Endometrium (tissue), 2 donors: ENCODE data around the gene MRPS11.
"Not testable (repeated sequence)": the region's sequence is repeated elsewhere in the genome, so short reads cannot be mapped to it uniquely, and the experiment has no call there.

Experiments
- FAIRE-seq: peaks from 2 replicates; lab custom pipeline; 2012; peaks lifted over from hg19 to GRCh38; lab: Jason Lieb, UNC
- donor health status: control.
- donor health status: control.

Gene MRPS11

GRCh38 chr15:88490036-88490435 lies 22.5 kb downstream of the MRPS11 start:
- no peak for FAIRE-seq

GRCh38 chr15:88491158-88491557 lies 23.6 kb downstream of the MRPS11 start:
- FAIRE-seq = no peak

- no peak for FAIRE-seq
These were observed 26.3 kb downstream of the MRPS11 start for GRCh38 chr15:88493844-88494243.

- FAIRE-seq = no peak
These were observed 29.7 kb downstream of the MRPS11 start for GRCh38 chr15:88497109-88497765.

DNA sequence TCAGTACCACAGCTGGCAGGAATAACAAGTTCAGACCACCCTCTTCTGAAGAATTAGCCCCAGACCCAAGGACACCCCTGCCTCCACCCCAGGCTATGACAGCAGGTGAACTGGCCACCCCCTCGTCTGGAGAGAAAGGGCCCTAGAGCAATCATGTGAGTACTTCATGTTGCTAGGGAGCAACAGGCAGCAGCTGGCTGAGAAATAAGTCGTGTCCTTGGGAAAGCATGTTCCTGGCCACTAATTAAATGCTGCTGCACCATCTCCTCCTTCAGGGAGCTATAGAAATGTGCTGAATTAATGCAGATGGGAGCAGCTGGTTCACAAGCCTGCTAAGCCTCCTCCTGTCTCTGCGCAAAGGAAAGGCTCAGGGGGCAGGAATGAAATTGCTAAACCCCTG lies 31.5 kb downstream of the MRPS11 start:
- FAIRE-seq = no peak

DNA sequence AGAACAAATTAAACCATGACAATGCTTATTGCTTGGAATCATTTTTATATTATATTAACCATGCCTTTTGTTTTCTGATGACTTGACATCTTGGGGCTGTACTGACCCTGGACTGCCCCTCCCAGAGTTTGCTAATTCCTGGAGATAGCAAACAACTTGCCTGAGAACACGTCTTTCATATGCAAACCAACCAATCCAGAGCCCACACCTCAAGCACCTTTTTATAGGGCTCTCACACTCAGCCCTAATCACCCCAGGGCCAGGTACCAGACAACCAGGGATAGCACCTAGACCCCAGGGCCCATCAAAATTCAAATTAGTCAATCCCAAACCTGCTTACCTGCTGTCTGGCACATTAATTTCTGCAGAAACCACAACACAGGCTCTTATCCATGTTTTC lies 36.9 kb downstream of the MRPS11 start:
- FAIRE-seq = no peak

- no peak for FAIRE-seq
These were observed 38.2 kb downstream of the MRPS11 start for GRCh38 chr15:88505721-88506120.

DNA sequence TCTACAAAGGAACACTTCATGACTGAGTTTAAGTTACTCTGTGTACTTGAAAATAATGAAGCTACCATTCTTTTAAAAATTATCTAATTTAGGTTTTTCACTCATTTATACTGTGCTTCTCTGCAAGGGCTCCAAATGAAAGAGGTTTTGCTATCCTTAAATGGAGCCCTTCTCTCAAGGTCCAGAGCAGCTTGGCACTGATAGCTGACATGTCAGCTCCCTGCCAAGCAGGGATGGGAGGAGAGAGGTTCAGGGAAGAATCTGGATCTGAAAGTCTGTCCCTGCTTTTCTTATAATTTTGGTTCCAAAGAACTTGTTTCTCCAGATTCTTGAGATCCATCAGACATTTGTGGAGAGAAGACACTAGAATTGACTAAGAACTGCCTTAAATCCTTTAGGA lies 39.1 kb downstream of the MRPS11 start:
- no peak for FAIRE-seq

DNA sequence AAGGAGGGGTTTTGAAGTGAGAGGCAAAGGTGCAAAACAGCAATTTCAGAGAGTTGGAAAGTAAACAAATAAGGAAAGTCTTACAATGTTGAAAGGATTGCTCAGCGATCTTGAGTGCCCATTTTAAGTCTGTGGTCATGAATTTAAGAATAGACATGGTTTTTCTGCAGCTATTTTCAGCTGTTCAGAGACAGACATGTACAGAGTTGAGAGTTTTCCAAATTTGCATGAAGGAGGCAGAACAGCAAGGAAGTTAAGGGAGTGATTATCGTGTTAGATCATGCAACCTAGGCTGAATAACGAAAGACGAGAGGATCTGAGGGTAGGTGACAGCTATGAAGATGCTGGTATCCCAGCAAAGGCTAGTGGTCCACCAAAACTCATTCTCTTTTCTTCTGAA lies 41.8 kb downstream of the MRPS11 start:
- FAIRE-seq = no peak

DNA sequence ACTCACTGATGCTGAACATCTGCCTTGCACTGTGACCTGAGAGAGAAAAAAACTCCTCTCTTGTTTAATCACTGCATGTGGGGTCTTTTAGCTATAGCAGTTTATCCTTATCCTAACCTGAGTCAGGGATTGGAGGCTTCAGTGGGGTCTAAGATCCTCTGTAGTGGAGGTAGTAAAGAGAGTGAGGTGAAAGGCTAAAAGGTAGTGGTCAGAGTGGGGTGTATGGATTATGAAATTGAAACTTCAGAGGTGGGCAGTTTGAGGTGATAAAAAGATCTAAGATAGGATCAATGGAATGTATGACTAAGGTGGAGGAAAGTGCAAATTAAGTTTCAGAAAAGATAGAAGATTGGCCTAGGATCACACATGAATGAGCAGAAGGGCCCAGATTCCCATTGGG lies 42.5 kb downstream of the MRPS11 start:
- no peak for FAIRE-seq

- no peak for FAIRE-seq
These were observed 43.7 kb downstream of the MRPS11 start for GRCh38 chr15:88511161-88511560.

DNA sequence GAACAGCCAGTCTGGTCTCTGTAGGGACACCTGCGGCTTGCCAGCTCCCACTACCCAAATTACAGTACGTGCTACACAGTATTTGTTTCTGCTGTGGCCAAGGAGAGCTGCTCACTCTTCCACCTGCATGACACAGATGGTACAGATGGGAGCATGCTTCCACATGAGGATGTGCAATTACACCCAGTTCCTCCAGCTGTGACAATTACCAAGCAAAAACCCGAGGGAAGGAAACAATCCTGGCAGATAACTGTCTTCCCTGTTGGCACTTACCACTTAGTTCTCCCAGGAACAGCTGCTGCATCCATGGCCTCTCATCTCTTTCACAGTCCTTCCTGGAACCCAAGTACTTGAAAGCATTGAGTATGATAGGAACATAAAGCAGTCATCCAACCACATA lies 44.6 kb downstream of the MRPS11 start:
- no peak for FAIRE-seq

- no peak for FAIRE-seq
These were observed 45.1 kb downstream of the MRPS11 start for GRCh38 chr15:88512601-88513000.

DNA sequence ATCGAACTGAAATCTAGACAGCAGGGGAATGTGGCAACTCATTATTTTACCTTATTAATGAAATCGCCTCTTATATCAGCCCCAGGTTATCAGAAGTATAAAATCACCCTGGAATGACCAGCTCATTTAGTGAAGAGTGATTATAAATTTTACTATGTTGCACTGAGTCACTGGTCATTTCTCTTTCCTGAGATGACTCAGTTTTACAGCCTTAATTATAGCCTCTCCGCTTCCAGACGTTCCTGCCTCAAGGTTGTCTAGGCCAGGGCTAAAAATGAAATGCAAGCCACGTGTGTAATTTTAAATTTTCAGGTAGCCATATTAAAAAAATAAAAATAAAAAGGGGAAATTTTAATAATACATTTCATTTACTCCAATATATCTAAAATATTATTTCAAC lies 45.7 kb downstream of the MRPS11 start:
- FAIRE-seq = no peak

DNA sequence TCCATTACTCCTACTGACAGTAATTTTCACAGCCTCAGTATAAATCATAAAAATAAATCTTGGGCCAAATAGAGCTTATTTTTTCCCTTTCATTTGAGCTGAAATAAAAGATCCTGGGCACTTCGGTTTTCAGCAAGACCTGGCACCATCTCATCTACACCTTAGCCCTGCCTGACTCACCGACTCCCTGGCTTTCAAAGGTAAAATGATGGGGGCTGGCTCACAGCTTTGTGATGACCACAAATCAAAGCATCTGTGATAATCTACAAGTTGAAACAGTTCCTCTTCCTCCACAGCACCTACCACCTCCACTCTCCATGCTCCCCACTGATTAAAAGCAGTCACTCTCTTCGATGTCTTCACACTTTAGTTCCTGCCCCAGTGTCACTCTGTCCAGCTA lies 51.4 kb downstream of the MRPS11 start:
- FAIRE-seq = no peak

GRCh38 chr15:88524094-88524493 lies 56.6 kb downstream of the MRPS11 start:
- FAIRE-seq = not testable (repeated sequence)

DNA sequence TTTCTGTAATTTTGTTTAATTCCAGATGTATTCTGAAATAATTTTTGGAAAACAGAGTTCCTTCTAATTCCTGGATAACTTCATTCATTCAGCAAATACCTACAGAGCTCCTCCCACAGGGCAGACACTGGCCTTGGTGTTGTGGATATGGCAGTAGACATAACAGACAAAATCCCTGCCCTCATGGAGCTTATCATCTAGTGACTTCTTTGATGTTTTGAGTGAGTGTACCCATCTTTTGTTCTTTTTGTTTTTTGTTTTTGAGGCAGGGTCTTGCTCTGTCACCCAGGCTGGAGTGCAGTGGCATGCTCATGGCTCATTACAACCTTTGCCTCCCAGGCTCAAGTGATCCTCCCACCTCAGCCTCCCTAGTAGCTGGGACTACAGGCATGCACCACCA lies 57.9 kb downstream of the MRPS11 start:
- no peak for FAIRE-seq

DNA sequence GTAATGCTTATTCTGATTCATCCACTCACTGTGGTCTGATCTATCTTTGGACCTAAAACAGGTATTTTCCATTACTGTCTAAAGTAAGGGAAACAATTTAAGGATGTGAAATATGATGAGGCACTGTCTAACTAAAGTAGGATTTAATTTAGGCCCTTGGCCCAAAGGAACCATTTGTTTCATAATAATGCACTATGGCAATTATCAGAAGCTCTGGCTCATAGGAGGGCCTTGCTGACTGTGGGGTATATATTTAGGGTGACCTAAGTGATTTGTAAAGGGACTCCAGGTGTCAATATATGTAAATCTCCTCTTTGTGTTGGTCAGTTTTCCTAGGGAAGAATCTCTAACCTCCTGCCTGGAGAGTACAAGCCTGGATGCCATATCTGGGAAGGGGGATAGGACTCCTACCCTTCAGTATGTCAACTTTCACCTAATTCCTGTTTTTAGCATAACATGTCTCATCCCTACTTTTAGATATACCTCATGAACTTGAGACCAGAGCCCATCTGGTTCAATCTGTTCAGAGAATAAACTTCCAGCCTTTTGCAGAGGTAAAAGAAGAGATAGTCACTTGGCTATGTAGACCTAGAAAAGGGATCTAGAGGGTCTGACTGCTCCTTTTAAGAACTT lies 58.9 kb downstream of the MRPS11 start:
- FAIRE-seq = no peak

GRCh38 chr15:88529021-88529630 lies 61.6 kb downstream of the MRPS11 start:
- FAIRE-seq = no peak
